Heart left ventricle (tissue), 16 donors: Measurements from ENCODE around the gene MICAL3. TPM values are rescaled to one million over a fixed set of nuclear protein-coding genes. Genes with fewer than 3 reads are reported as not detected.

Experiments used
- ATAC-seq, 4 donors: fragments of 200-7000 bp; cut with Tn5 transposase; one replicate each; pipeline ENCODE4 v1.9.1; 2020 to 2022; ENCODE audit warnings: moderate library complexity in 4 of 4, mild to moderate bottlenecking in 3 of 4, moderate number of reproducible peaks in 1 of 4
- DNase-seq, 5 donors: peaks; one replicate each; pipeline ENCODE4 v3.0.0-alpha.2; 2020
- H3K27ac ChIP-seq, 12 donors: fragments of 200-600 bp; sonication (generic) in 4 of 12; one replicate each; pipeline versions ENCODE4 v1.5.0 to v1.8.0; 2016 to 2022; ENCODE audit warnings: mild to moderate bottlenecking in 2 of 12
- H3K27me3 ChIP-seq, 9 donors: fragments of 200-600 bp; sonication (generic) in 2 of 9; one replicate each; pipeline versions ENCODE4 v1.5.1 to v1.8.0; 2016 to 2022; ENCODE audit warnings: mild to moderate bottlenecking in 3 of 9
- H3K36me3 ChIP-seq, 9 donors: fragments of 200-600 bp; sonication (generic) in 2 of 9; one replicate each; pipeline versions ENCODE4 v1.5.0 to v1.8.0; 2018 to 2022; ENCODE audit warnings: mild to moderate bottlenecking in 2 of 9
- H3K4me1 ChIP-seq, 12 donors: fragments of 200-600 bp; sonication (generic) in 4 of 12; one replicate each; pipeline versions ENCODE4 v1.5.0 to v1.8.0; 2016 to 2022; ENCODE audit warnings: mild to moderate bottlenecking in 3 of 12
- H3K4me3 ChIP-seq, 12 donors: fragments of 200-600 bp; sonication (generic) in 4 of 12; one replicate each; pipeline versions ENCODE4 v1.5.0 to v1.8.0; 2017 to 2022; ENCODE audit warnings: mild to moderate bottlenecking in 9 of 12, moderate library complexity in 4 of 12
- H3K9me3 ChIP-seq, 12 donors: fragments of 200-600 bp; sonication (generic) in 4 of 12; one replicate each; pipeline versions ENCODE4 v1.5.0 to v1.8.0; 2016 to 2022; ENCODE audit warnings: mild to moderate bottlenecking in 1 of 12
- CTCF ChIP-seq, 12 donors: fragments of 200-600 bp; sonication (generic) in 4 of 12; IDR thresholded peaks; one replicate each; pipeline versions ENCODE4 v1.5.0 to v1.8.0; 2018 to 2022; ENCODE audit warnings: antibody characterized with exemption in 12 of 12, mild to moderate bottlenecking in 5 of 12
- POLR2A ChIP-seq, 2 donors: fragments of 450-650 bp; IDR thresholded peaks; one replicate each; pipeline ENCODE4 v1.6.1; 2017; ENCODE audit warnings: antibody characterized with exemption in 2 of 2, mild to moderate bottlenecking in 2 of 2, moderate library complexity in 2 of 2
- WGBS, 4 donors: extraction: QIAGEN DNeasy Blood & Tissue Kit in 2 of 4; methylation state at CpG; one replicate each; pipeline versions ENCODE4 v1.1.5 to v1.1.7; 2013 to 2018; 5-methylcytosine and 5-hydroxymethylcytosine counted together
- intact Hi-C, 10 donors: fragments of 100-400 bp; cut with DNase I; formaldehyde crosslinking; loops; one replicate each; pipeline versions ENCODE4 v1.11.1 to v1.14.2; 2022
- polyA plus RNA-seq, 2 donors: library from polyadenylated mRNA; stranded (reverse); fragments of 200-250 nt; gene quantifications; one replicate each; pipeline ENCODE4 v1.2.3, GENCODE V29; 2013
- total RNA-seq, 9 donors: library from RNA; depleted of rRNA in 2 of 9; stranded (reverse); fragments of >200 nt in 2 of 9; fragmentation: NEBNext Ultra II Directional in 3 of 9; extraction: Animal tissue kit (Norgen Biotek cat#: 25700) in 3 of 9; gene quantifications; one replicate each; pipeline versions ENCODE4 v1.1.0 to v1.2.4, GENCODE V29; 2016 to 2023
- donor health status: ischemic (EF 13 %, LVEDD 7.1; RV severe dilation, severe dysfunction).
- donor health status: healthy with polysubstance abuse.
- donor health status: DM: no; HTN: yes; CAD: no.
- donor health status: DM: no; HTN: no; CAD: no.
- donor health status: ischemic (EF 25% LVEDD 6.9; RV normal size, moderate dysfunction).
- donor health status: ischemic (EF 25% LVEDD 5.7; RV mildly dilated, moderate dysfunction).
- donor health status: healthy.
- donor health status: DM: yes; HTN: yes; CAD: no.
- donor health status: ischemic (EF 35%, LVEDD 5.7; RV mildly dilated, moderate dysfunction).
- donor health status: nonischemic (EF 11% LVEDD 7.7; RV severe dilation, severe dysfunction).
- donor health status: DM: yes; HTN: yes; CAD: no.
- donor health status: PGD.
- donor health status: ischemic (EF 29% LVEDD 5.4; RV normal size, mild dysfunction).
- donor health status: nonischemic (EF 23%, LVEDD 6.1; RV moderate dilation, normal function).

The MICAL3 gene
- total and polyA plus RNA-seq, 11 donors: 41.3 to 125 (median 83.3) TPM

- no peaks in the 10 kb centered on the region for H3K27me3 ChIP-seq
- H3K4me1 ChIP-seq: peaks cover 0 to 71% (median 31%) of the 10 kb centered on the region in 12 donors
- intact Hi-C loops: loop anchor here in 1 of 10 donors (1.0 kb wide), 1 partner anchor 46 kb away; no protein-coding TSS in a partner anchor
- whole genome bisulfite sequencing, 4 donors: 92 to 95% (median 93%) methylated on average over 18 of the region's 18 CpGs
- DNase-seq: peak in 1 of 5 donors; percentile 14
- ATAC-seq: no peak
- H3K4me3 ChIP-seq: no peak overlapping the region
- H3K36me3 ChIP-seq: peaks cover 0 to 7% (median 0%) of the 10 kb centered on the region in 9 donors
- H3K9me3 ChIP-seq: no peaks in the 10 kb centered on the region
- H3K27ac ChIP-seq: peak overlapping the region in 11 of 12 donors; percentile 57 to 86 (median 71)
- TF ChIP-seq CTCF (IDR thresholded peaks at IDR 0.05) (no peak), POLR2A (IDR thresholded peaks at IDR 0.05) (no peak)
Observed at GRCh38 chr22:17847360-17848078, 176.8 kb downstream of the MICAL3 start.

GRCh38 chr22:17846326-17846992, 177.9 kb downstream of the MICAL3 start:
- Histone ChIP-seq H3K4me3 (peak overlapping the region in 2 of 12 donors; percentile 2 to 13), H3K36me3 (peaks cover 0 to 13% (median 3%) of the 10 kb centered on the region in 9 donors), H3K9me3 (no peaks in the 10 kb centered on the region), H3K4me1 (peaks cover 0 to 69% (median 29%) of the 10 kb centered on the region in 12 donors), H3K27me3 (no peaks in the 10 kb centered on the region), H3K27ac (peak overlapping the region in 11 of 12 donors; percentile 57 to 86 (median 71))
- intact Hi-C loops: no loop called here
- 55 to 65% (median 61%) methylated on average over 13 of the region's 13 CpGs for WGBS, 4 donors
- TF ChIP-seq POLR2A (IDR thresholded peaks at IDR 0.05) (no peak), CTCF (IDR thresholded peaks at IDR 0.05) (no peak)
- ATAC-seq: peak; percentile 24 to 56 (median 36)
- DNase-seq: peak in 1 of 5 donors; percentile 50

GRCh38 chr22:17845790-17846189, 178.6 kb downstream of the MICAL3 start:
- WGBS, 4 donors: 23 to 31% (median 29%) methylated on average over 2 to 3 of the region's 3 CpGs
- Histone ChIP-seq H3K4me1 (peaks cover 0 to 63% (median 29%) of the 10 kb centered on the region in 12 donors), H3K27ac (peak overlapping the region in 11 of 12 donors; percentile 57 to 86 (median 71)), H3K9me3 (no peaks in the 10 kb centered on the region), H3K36me3 (peaks cover 0 to 20% (median 10%) of the 10 kb centered on the region in 9 donors), H3K27me3 (no peaks in the 10 kb centered on the region), H3K4me3 (peak overlapping the region in 2 of 12 donors; percentile 2 to 13)
- intact Hi-C loops: no loop called here
- peak in 1 of 5 donors; percentile 50 for DNase-seq
- TF ChIP-seq CTCF (IDR thresholded peaks at IDR 0.05) (no peak), POLR2A (IDR thresholded peaks at IDR 0.05) (no peak)
- ATAC-seq: peak; percentile 9 to 43 (median 24)

- ATAC-seq (no peak), DNase-seq (no peak)
- WGBS, 4 donors: 82 to 85% (median 84%) methylated on average over 8 of the region's 8 CpGs
- no peaks in the 10 kb centered on the region for H3K9me3 ChIP-seq
- no peak for TF ChIP-seq CTCF (IDR thresholded peaks at IDR 0.05)
- no peak for TF ChIP-seq POLR2A (IDR thresholded peaks at IDR 0.05)
- H3K4me3 ChIP-seq: no peak overlapping the region
- no peaks in the 10 kb centered on the region for H3K27me3 ChIP-seq
- H3K36me3 ChIP-seq: peaks cover 0 to 25% (median 15%) of the 10 kb centered on the region in 9 donors
- peak overlapping the region in 11 of 12 donors; percentile 57 to 86 (median 71) for H3K27ac ChIP-seq
- intact Hi-C loops: no loop called here
- H3K4me1 ChIP-seq: peaks cover 0 to 59% (median 29%) of the 10 kb centered on the region in 12 donors
Observed at GRCh38 chr22:17845327-17845726, 179.0 kb downstream of the MICAL3 start.
